H1 (cell line): ENCODE data around the gene RASGRP1. TPM values are rescaled to one million over a fixed set of nuclear protein-coding genes. Genes with fewer than 3 reads are reported as not detected.

Experiments used
- CREB1 ChIP-seq: IDR thresholded peaks from 2 replicates; pipeline ENCODE4 v1.6.1; 2012; ENCODE audit warnings: inconsistent platforms
- EGR1 ChIP-seq: IDR thresholded peaks from 2 replicates; pipeline ENCODE4 v1.6.1; 2011; ENCODE audit warnings: low read depth, low read length, borderline replicate concordance
- NRF1 ChIP-seq: IDR thresholded peaks from 2 replicates; pipeline ENCODE4 v1.6.1; 2011; ENCODE audit warnings: mild to moderate bottlenecking, low read depth, low read length, improper control_type of control experiment
- ZNF274 ChIP-seq: IDR thresholded peaks from 2 replicates; pipeline ENCODE4 v1.7.0; 2012; ENCODE audit warnings: low read length, borderline replicate concordance; ENCODE audit errors: extremely low read depth
- polyA plus RNA-seq, 7 experiments: library from polyadenylated mRNA; depleted of rRNA in 3 of 7; stranded (reverse) in 5 of 7; unstranded in 2 of 7; fragments of >200 nt in 5 of 7; fragments of 200-250 nt in 2 of 7; gene quantifications; 1 replicate in 5 of 7; 2 replicates in 1 of 7; 4 replicates in 1 of 7; pipeline versions ENCODE4 v1.2.1 to v1.2.3, GENCODE V29; 2011 to 2013; ENCODE audit warnings: missing spikeins in 2 of 7, mixed read lengths in 2 of 7
- total RNA-seq: library from RNA; stranded (reverse); fragmentation: NEBNext Ultra II Directional; extraction: Animal tissue kit (Norgen Biotek cat#: 25700); gene quantifications from 2 replicates; pipeline ENCODE4 v1.2.1, GENCODE V29; 2021

The RASGRP1 gene
- total and polyA plus RNA-seq, 2 of the 8 experiments (the other 6 are each of a cell fraction or from before 2014, with no cell fraction given): 1.1 to 2.1 TPM

DNA sequence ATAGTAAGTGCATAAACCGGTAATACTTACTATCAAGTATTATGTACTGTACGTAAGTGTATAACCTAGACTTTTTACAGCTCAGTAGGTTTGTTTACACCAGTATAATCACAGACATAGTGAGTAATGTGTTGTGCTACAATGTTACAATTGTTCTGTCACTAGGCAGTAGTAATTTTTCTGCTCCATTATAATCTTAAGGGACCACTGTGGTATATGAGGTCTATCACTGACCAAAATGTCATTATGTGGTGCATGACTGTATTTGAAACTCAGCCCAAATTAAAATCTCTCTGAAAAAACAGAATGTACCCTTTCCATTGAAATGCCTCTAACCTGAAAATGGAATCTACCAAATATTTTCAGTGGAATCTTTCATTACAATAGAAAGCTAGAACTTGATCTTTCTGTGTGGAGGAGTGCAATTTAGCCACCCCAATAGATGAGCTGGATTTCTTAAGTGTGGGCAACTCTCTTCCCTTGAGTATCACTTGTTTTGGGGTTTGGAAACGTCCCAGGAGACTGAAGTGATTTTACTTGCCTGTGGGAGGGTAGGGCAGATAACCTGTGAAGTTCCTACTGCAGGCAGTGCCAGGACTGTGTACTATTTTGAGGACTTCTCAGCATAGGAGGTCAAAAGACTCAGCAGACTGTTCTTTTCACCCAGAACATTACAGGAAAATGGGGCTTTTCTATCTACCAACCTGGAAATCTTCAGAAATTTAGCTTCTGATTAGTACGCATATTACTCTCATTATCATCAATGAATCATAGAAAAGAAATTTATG lies 59.7 kb downstream of the RASGRP1 start (continued):
- TF ChIP-seq ZNF274 (no peak), CREB1 (no peak), EGR1 (no peak), NRF1 (no peak)
- TF ChIP-seq, all 59 proteins: peak for 0
